Activated CD8-positive, alpha-beta memory T cell treated with anti-CD3 and anti-CD28 coated beads, Interleukin-2, amount 10 ng/mL, durations not matched to agents 7 days and 5 days (primary cell): Measurements from ENCODE around the gene DAG1. TPM values are rescaled to one million over a fixed set of nuclear protein-coding genes. Genes with fewer than 3 reads are reported as not detected.

Source experiments
- ATAC-seq: fragments of 150-1000 bp; cut with Tn5 transposase; one replicate; pipeline ENCODE4 v1.10.0; 2021; ENCODE audit warnings: moderate library complexity
- CTCF ChIA-PET: fragments of 350-600 bp; sonication (Branson Sonifier 250); formaldehyde crosslinking; loops from one replicate; lab custom pipeline; 2021; ENCODE audit warnings: antibody characterized with exemption; lab: Charles Lee
- DNase-seq: peaks from one replicate; pipeline ENCODE4 v3.0.0-alpha.2; 2020
- H3K27ac Mint-ChIP-seq: one replicate; pipeline ENCODE4 v1.8.0; 2021; ENCODE audit warnings: mild to moderate bottlenecking, mixed read lengths
- H3K27me3 Mint-ChIP-seq: one replicate; pipeline ENCODE4 v1.8.0; 2021; ENCODE audit warnings: mixed read lengths
- H3K36me3 Mint-ChIP-seq: one replicate; pipeline ENCODE4 v1.8.0; 2021; ENCODE audit warnings: mild to moderate bottlenecking, mixed read lengths
- H3K4me1 Mint-ChIP-seq: one replicate; pipeline ENCODE4 v1.8.0; 2021; ENCODE audit warnings: mixed read lengths
- H3K4me3 Mint-ChIP-seq: one replicate; pipeline ENCODE4 v1.8.0; 2021; ENCODE audit warnings: mild to moderate bottlenecking, moderate library complexity, mixed read lengths
- H3K9me3 Mint-ChIP-seq: one replicate; pipeline ENCODE4 v1.8.0; 2022; ENCODE audit warnings: low read depth, mixed read lengths
- total RNA-seq, 2 experiments: library from RNA; stranded (reverse); gene quantifications; one replicate each; pipeline ENCODE4 v1.2.3, GENCODE V29; 2021

Gene DAG1
- total RNA-seq, 2 experiments from 2014 or later: 17.6 to 17.9 TPM

DNA sequence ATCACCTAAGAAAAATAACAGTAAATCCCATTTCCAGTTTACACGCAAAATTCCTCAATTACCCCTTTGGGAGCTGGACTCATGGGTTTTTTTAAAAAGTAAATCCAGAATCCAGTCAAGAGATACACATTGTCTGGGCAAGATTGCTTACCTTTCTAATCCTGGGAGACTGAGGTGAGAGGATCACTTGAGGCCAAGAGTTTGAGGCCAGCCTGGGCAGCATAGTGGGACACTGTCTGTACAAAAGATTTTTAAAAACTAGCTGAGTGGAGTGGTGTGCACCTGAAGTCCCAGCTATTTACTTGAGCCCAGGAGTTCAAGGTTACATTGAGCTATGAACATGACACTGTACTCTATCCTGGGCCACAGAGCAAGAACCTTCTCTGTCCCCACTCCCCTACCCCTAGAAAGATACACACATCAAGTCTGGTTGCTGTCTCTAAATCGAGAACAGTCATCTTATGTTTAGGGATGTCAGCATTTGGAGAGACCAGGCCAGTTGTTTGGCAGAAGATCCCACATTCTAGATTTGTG, 39.0 kb downstream of the DAG1 start:
- Mint-ChIP-seq H3K36me3 (peaks cover 17% of the 10 kb centered on the region), H3K27ac (no peak overlapping the region), H3K4me1 (no peaks in the 10 kb centered on the region), H3K9me3 (no peaks in the 10 kb centered on the region), H3K4me3 (no peak overlapping the region), H3K27me3 (no peaks in the 10 kb centered on the region)
- no peak for ATAC-seq
- CTCF ChIA-PET: interaction anchor here (1.3 kb wide), 1 partner anchor 162 kb away, joined by 3 read pairs; no protein-coding TSS in a partner anchor
- DNase-seq: no peak

DNA sequence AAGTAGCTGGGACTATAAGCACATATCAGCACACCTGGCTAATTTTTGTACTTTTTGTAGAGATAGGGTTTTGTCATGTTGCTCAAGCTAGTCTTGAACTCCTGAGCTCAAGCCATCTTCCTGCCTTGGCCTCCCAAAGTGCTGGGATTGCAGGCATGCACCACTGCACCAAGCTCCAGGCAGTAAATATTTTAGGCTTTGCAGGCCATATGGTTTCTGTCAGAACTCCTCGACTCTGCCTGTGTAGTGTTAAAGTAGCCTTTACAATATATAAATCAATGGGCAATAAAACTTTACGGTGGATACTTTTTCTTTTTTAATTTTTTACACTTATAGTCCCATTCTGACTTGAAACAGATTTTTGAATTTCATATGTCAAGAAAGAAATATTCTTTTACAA, 41.6 kb downstream of the DAG1 start:
- Mint-ChIP-seq H3K4me3 (no peak overlapping the region), H3K4me1 (no peaks in the 10 kb centered on the region), H3K27ac (no peak overlapping the region), H3K27me3 (no peaks in the 10 kb centered on the region), H3K36me3 (peaks cover 24% of the 10 kb centered on the region), H3K9me3 (no peaks in the 10 kb centered on the region)
- ATAC-seq (no peak), DNase-seq (no peak)
- CTCF ChIA-PET: interaction anchor here (0.6 to 1.5 kb wide), 2 partner anchors 28 to 1362 kb away, joined by 3 to 6 read pairs; no protein-coding TSS in a partner anchor

DNA sequence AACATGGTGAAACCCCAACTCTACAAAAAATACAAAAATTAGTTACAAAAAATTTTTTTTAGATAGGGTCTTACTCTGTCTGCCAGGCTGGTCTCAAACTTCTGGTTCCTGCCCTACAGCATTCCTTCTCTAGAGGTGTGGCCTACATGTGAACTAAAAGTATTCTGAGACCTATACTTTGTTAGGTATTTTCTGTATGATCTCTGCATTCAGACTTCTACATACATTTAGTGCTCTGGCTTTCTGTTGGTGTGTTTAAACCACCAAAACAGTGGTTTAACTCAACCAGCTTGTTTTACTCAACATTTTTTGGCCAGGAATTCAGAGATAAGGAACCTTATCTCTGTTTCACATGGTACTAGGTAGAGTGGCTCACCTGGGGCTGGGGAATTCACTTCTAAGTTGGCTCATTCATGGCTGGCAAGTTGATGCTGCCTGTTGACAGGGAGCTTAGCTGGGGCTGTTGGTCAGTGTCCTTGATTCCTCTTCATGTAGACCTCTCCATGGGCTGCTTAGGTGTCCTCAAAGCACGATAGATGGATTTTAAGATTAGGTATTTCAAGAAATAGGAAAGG, 42.8 kb downstream of the DAG1 start:
- CTCF ChIA-PET: interaction anchor here (1.1 to 1.7 kb wide), 3 partner anchors 11 to 159 kb away, joined by 3 to 4 read pairs (median 4); no protein-coding TSS in a partner anchor
- Mint-ChIP-seq H3K4me1 (no peaks in the 10 kb centered on the region), H3K27me3 (no peaks in the 10 kb centered on the region), H3K4me3 (no peak overlapping the region), H3K36me3 (peaks cover 26% of the 10 kb centered on the region), H3K9me3 (no peaks in the 10 kb centered on the region), H3K27ac (no peak overlapping the region)
- ATAC-seq: no peak
- no peak for DNase-seq

DNA sequence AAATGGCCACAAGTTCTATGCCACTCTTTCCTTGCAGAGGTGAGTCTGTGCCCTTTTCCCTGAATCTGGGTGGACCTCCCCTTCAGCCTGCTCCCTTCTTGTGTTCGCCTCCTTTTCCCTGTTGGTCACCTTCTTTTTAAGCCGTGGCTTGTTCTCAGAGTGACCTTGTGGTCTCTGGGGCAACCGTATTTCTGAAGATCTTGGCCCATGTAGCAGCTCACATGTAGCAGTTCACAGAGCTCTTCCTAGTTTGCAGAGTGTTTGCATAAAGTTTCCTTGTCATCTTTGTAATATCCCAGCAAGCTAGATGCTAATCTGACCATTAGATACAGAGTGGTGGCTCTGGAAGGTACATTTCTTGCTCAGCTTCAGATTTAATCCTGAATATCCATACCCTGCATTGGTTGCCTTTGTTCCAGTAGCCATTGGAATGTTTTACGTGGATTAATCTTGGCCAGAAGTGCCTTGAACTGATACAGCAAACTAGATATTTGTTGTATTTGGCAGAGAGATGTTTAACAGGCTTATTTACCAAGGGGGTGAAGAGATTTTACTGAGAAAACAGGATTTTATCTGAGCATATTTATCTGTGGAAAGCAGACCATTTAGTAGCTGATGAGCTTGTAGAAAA, 43.5 kb downstream of the DAG1 start:
- Mint-ChIP-seq H3K36me3 (peaks cover 26% of the 10 kb centered on the region), H3K27ac (no peak overlapping the region), H3K4me1 (no peaks in the 10 kb centered on the region), H3K9me3 (no peaks in the 10 kb centered on the region), H3K27me3 (no peaks in the 10 kb centered on the region), H3K4me3 (no peak overlapping the region)
- CTCF ChIA-PET: interaction anchor here (1.1 to 1.7 kb wide), 2 partner anchors 12 to 26 kb away, joined by 4 read pairs; no protein-coding TSS in a partner anchor
- ATAC-seq: no peak
- no peak for DNase-seq

DNA sequence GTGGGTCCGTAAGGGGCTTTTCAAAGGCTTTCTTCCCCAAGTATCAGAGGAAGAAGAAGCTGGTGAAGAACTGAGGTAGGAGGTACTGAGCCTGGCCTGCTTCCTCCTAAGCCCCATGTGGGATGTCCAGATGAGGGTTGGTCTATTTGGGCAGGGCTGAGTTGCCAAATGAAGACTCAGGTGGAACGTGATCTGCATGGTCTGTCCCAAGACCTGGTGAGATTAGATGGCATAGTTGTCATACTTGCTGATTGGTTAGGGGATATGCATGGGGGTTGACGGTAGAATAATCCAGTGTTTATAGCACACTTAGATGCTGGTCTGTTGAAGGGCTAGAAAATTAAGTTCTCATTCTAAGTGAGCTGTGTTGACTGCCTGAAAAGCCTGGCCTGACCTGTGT, 47.9 kb downstream of the DAG1 start:
- CTCF ChIA-PET: interaction anchor here (1.4 kb wide), 1 partner anchor 22 kb away, joined by 8 read pairs; no protein-coding TSS in a partner anchor
- DNase-seq (no peak), ATAC-seq (no peak)
- H3K9me3 Mint-ChIP-seq: no peaks in the 10 kb centered on the region
- H3K4me3 Mint-ChIP-seq: no peak overlapping the region
- H3K4me1 Mint-ChIP-seq: peaks cover 7% of the 10 kb centered on the region
- no peak overlapping the region for H3K27ac Mint-ChIP-seq
- H3K36me3 Mint-ChIP-seq: peaks cover 18% of the 10 kb centered on the region
- H3K27me3 Mint-ChIP-seq: no peaks in the 10 kb centered on the region

DNA sequence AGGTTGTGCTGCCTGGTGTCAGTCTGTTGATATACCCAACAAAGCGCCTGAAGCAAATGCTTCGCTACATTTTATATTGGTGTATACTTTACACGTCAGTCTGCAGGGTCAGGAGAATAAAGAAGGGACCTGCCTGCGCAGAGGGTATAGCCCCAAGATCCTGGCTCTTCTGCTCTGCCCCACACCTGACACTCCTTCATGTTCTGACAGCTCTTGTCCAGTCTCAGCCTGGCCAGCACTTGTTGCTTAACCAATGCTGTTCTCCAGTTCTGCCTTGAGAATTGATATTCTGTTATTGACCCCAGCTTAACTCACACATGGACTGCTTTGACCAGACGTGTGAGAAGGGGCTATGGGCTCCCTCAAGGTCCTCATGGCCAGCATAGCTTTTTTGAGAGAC, 48.4 kb downstream of the DAG1 start:
- Mint-ChIP-seq H3K27me3 (no peaks in the 10 kb centered on the region), H3K27ac (no peak overlapping the region), H3K9me3 (no peaks in the 10 kb centered on the region), H3K36me3 (peaks cover 18% of the 10 kb centered on the region), H3K4me1 (peaks cover 7% of the 10 kb centered on the region), H3K4me3 (no peak overlapping the region)
- ATAC-seq: no peak
- CTCF ChIA-PET: interaction anchor here (1.4 kb wide), 1 partner anchor 21 kb away, joined by 8 read pairs; no protein-coding TSS in a partner anchor
- DNase-seq: no peak

DNA sequence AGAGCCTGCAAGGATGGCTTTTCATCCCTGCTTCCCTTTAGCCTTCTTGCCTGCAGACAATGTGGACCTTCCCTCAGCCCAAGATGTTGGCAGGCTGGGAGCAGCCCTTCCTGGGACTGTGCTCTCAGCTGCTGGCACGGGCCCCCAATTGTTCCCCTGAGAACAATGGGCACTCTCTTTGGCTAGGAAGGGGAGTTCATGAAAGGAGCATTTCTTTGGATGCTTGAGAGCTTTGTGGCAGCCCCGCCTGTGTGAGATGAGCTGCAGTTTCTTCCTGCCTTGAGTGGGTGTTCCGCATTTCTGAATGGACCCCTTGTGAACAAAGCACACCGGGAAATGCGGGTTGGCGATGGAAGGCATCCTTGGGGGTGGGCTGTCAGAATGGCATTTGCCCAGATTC, 49.2 kb downstream of the DAG1 start:
- ATAC-seq: no peak

DNA sequence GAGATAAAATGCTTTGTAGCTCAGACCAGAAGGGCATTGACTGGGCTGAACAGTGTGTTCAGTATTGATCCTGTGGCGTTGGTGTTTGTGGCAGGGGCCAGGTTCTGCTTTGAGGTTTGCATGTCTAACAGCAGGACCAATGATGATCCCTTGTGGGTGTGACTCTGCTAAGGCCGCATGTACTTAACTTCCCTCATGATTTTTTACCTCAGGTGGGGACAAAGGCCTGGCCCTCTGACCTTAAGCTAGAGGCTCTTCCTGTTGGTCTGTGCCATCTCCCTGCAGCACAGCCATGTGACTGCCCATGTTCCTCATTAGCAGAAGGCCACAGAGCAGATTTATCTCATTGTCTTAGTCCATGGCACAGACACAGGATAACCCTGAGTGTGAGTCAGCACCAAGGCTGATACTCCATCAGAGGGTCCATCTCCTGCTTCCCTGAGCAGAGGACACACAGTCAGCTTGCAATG, 49.9 kb downstream of the DAG1 start:
- Mint-ChIP-seq H3K36me3 (peaks cover 12% of the 10 kb centered on the region), H3K9me3 (no peaks in the 10 kb centered on the region), H3K27ac (no peak overlapping the region), H3K4me1 (peaks cover 7% of the 10 kb centered on the region), H3K4me3 (no peak overlapping the region), H3K27me3 (no peaks in the 10 kb centered on the region)
- CTCF ChIA-PET: interaction anchor here (0.9 kb wide), 1 partner anchor 20 kb away, joined by 5 read pairs; no protein-coding TSS in a partner anchor
- no peak for DNase-seq
- peak; percentile 27 for ATAC-seq

More for the DNA sequence above, 49.2 kb downstream of the DAG1 start:
- Mint-ChIP-seq H3K27ac (no peak overlapping the region), H3K4me1 (peaks cover 7% of the 10 kb centered on the region), H3K27me3 (no peaks in the 10 kb centered on the region), H3K9me3 (no peaks in the 10 kb centered on the region), H3K36me3 (peaks cover 12% of the 10 kb centered on the region), H3K4me3 (no peak overlapping the region)
- CTCF ChIA-PET: interaction anchor here (1.4 kb wide), 1 partner anchor 21 kb away, joined by 8 read pairs; no protein-coding TSS in a partner anchor
- no peak for DNase-seq

DNA sequence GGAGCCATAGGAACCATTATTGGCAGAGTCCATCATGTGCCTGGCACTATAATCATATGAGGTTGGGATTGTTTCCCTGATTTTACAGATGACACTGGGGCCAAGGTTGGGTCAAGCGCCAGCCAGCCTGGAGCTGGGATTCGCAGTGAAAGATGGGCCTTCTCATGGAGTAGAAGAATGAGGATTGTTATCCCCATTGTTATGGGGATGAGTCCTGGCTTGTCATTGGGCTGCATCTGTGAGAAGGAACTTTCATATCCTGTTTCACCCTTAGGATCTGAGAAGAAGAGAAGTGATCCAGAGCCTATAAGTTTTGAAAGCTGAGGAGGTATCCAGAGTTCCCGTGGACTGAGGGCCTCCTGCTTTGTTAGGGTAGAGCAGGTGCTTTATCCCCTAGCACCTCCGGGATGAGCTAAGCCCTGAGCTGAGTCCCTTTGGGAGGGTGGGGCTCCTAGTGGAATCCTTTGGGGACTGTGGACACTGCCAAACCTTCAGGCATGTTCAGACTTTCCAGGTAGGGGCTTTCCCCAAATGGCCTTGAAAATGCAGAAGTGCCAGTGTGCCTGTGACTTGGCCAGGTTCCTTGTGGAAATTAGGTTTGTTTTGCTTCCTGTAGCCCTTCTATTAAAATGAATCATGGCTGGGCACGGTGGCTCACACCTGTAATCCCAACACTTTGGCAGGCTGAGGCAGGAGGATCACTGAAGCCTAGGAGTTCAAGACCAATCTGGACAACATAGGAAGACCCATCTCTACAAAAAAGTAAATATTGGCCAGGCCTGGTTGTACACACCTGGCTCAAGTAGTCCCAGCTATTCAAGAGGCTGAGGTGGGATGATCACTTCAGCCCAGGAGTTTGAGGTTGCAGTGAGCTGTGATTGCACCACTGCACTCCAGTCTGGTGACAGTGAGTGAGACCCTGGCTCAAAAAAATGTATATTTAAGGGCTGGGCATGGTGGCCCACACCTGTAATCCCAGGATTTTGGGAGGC, 54.0 kb downstream of the DAG1 start:
- no peak for DNase-seq
- no peaks in the 10 kb centered on the region for H3K9me3 Mint-ChIP-seq
- peaks cover 9% of the 10 kb centered on the region for H3K4me1 Mint-ChIP-seq
- peaks cover 7% of the 10 kb centered on the region for H3K36me3 Mint-ChIP-seq
- no peaks in the 10 kb centered on the region for H3K27me3 Mint-ChIP-seq
- ATAC-seq: no peak
- H3K27ac Mint-ChIP-seq: no peak overlapping the region
- CTCF ChIA-PET: interaction anchor here (0.9 to 1.3 kb wide), 2 partner anchors 26 to 75 kb away, joined by 3 read pairs; no protein-coding TSS in a partner anchor
- no peak overlapping the region for H3K4me3 Mint-ChIP-seq

DNA sequence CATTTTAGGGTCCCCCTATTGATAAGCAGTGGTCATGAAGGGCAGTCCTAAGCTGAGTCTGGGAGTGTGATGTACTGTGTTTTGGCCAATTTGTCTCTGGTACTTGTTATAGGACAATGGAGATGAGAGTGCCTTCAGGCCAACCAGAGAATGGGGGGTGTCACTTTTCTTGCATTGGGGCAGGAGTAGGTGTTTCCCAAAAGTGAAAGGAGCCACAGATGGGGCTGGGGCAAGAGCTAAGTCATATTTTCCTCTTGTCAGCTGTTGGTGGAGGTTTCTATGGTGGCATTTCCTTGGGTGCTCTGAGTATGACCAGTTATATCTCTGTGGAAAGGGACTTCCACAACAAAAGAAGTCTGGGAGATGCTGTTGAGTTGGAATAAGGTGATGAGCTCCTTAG, 59.5 kb downstream of the DAG1 start:
- Mint-ChIP-seq H3K27me3 (no peaks in the 10 kb centered on the region), H3K4me1 (peaks cover 14% of the 10 kb centered on the region), H3K9me3 (no peaks in the 10 kb centered on the region), H3K4me3 (no peak overlapping the region), H3K27ac (no peak overlapping the region), H3K36me3 (peaks cover 20% of the 10 kb centered on the region)
- DNase-seq: no peak
- CTCF ChIA-PET: interaction anchor here (1.3 to 2.5 kb wide), 2 partner anchors 10 to 127 kb away, joined by 3 to 12 read pairs; no protein-coding TSS in a partner anchor
- ATAC-seq: peak; percentile 57

DNA sequence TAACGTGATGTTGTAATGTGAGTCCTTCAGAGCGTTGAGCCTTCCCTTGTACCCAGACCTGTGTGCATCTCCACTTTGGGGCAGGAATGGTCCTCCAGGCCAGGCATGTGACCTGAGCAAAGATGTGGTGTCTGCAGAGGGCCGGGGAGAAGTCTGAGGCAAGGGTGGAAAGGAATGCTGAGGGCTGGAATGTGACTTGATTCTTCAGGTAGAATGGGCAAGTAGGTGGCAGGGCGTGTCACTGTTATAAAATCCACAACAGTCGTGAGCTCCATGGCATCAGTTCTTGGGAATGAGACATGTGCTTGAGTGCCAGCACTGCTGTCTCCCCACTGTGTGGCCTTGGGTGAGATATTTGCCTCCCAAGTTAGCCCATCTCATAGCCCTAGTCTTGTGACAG, 60.2 kb downstream of the DAG1 start:
- H3K9me3 Mint-ChIP-seq: no peaks in the 10 kb centered on the region
- DNase-seq (no peak), ATAC-seq (no peak)
- no peak overlapping the region for H3K27ac Mint-ChIP-seq
- peaks cover 14% of the 10 kb centered on the region for H3K4me1 Mint-ChIP-seq
- no peak overlapping the region for H3K4me3 Mint-ChIP-seq
- CTCF ChIA-PET: interaction anchor here (1.4 to 2.5 kb wide), 2 partner anchors 9 to 114 kb away, joined by 4 to 12 read pairs; no protein-coding TSS in a partner anchor
- no peaks in the 10 kb centered on the region for H3K27me3 Mint-ChIP-seq
- H3K36me3 Mint-ChIP-seq: peaks cover 20% of the 10 kb centered on the region

DNA sequence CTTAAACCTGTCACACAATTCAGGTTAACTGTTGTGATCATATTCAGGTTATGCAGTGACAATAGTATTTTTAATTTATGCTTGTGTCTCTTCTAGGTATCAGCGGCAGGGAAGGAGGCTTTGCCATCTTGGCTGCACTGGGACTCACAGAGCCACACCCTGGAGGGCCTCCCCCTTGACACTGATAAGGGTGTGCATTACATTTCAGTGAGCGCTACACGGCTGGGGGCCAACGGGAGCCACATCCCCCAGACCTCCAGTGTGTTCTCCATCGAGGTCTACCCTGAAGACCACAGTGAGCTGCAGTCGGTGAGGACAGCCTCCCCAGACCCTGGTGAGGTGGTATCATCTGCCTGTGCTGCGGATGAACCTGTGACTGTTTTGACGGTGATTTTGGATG, 60.6 kb downstream of the DAG1 start:
- DNase-seq (no peak), ATAC-seq (no peak)
- Mint-ChIP-seq H3K36me3 (peaks cover 19% of the 10 kb centered on the region), H3K27ac (peak overlapping the region; percentile 2), H3K9me3 (no peaks in the 10 kb centered on the region), H3K27me3 (no peaks in the 10 kb centered on the region), H3K4me3 (no peak overlapping the region), H3K4me1 (peaks cover 14% of the 10 kb centered on the region)
- CTCF ChIA-PET: interaction anchor here (1.4 to 2.5 kb wide), 2 partner anchors 9 to 114 kb away, joined by 4 to 12 read pairs; no protein-coding TSS in a partner anchor
